GM20431 (cell line): ENCODE results near the gene MUSK.

Source experiments
- in situ Hi-C: fragments of 300-500 bp; cut with MseI, MboI; formaldehyde crosslinking; loops from one replicate; pipeline ENCODE4 v1.15.0; 2020; ENCODE audit warnings: low sequenced_read_pairs; ENCODE audit not compliant: unreplicated experiment

Gene MUSK

GRCh38 chr9:110842986-110843385, 174.4 kb downstream of the MUSK start:
- in situ Hi-C loops: no loop called here

- in situ Hi-C loops: no loop called here
These were observed 175.5 kb downstream of the MUSK start for GRCh38 chr9:110844121-110844520.

GRCh38 chr9:110846215-110846614, 177.6 kb downstream of the MUSK start:
- in situ Hi-C loops: no loop called here

DNA sequence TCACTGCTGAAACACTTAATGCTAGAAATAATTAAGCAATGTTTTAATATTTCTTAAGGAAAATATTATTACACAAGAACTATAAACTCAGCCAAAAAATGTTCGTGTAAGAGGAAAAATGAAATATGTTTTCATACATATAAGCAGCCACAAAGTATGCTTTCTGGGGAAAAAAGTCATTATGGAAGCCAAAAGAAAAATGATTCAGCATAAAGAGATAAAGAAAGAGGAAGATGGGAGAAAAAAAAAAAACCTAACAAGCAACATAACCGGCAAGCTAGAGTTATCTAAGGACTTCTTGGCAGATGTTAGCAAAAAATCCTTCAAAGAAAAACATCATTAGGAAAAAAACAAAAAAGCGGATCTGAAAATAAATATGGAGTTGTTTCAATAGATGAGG, 179.1 kb downstream of the MUSK start:
- in situ Hi-C loops: no loop called here

DNA sequence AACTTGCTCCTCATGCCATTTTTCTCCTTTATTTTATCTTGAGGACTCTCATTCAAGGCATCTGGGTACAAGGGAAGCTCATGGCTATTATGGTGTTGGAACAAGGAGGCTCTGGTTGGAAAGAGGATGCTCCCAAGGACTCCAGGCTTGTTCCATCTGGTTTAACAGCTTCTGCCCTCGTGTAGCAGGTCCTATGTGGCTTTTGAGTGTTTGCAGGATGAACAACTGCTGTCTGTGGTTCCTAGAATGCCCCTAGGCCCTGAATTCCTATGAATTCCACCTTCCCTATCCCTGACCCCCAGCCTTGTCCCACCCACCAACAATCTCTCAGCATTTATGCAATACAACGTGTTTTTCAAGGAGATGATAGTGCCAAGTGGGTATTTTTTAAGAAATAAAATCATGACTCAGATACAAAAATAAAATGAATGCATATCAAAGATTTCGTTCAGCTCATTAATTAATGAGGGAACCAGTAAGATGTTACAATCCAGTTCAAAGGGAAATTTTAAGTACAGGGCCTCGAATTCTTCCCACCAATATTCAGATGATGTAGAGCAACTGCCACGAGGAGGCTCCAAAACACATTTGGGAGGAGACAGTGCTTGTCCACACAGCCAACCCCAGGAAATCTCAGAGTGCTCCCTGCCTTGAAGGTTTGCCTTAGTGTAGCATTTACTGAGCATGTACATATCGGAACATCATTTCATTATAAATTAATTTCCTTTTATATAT, 182.0 kb downstream of the MUSK start:
- in situ Hi-C loops: no loop called here
